ENCODE data around the gene CCT3.

GRCh38 chr1:156337052-156337887 is 822 bp downstream of the CCT3 start:
- no peak for TF ChIP-seq YY1 (IDR thresholded peaks at IDR 0.05; ENCODE audit: low read depth, low read length)
- no peak for TF ChIP-seq CBX3 (IDR thresholded peaks at IDR 0.05; ENCODE audit: borderline replicate concordance, low read depth)
- TF ChIP-seq IRF4 (IDR thresholded peaks at IDR 0.05; ENCODE audit: low read depth, low read length), result no peak
- TF ChIP-seq POLR2A (IDR thresholded peaks at IDR 0.05; ENCODE audit: low read depth, low read length), result no peak
- no peak for TF ChIP-seq RUNX3 (IDR thresholded peaks at IDR 0.05; ENCODE audit: low read length)
- TF ChIP-seq HDAC6 (IDR thresholded peaks at IDR 0.05; ENCODE audit: unreplicated experiment), result no peak
- TF ChIP-seq, protein P1, sequence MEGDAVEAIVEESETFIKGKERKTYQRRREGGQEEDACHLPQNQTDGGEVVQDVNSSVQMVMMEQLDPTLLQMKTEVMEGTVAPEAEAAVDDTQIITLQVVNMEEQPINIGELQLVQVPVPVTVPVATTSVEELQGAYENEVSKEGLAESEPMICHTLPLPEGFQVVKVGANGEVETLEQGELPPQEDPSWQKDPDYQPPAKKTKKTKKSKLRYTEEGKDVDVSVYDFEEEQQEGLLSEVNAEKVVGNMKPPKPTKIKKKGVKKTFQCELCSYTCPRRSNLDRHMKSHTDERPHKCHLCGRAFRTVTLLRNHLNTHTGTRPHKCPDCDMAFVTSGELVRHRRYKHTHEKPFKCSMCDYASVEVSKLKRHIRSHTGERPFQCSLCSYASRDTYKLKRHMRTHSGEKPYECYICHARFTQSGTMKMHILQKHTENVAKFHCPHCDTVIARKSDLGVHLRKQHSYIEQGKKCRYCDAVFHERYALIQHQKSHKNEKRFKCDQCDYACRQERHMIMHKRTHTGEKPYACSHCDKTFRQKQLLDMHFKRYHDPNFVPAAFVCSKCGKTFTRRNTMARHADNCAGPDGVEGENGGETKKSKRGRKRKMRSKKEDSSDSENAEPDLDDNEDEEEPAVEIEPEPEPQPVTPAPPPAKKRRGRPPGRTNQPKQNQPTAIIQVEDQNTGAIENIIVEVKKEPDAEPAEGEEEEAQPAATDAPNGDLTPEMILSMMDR (IDR thresholded peaks at IDR 0.05 in 2 of 3, conservative IDR thresholded peaks at IDR 0.05 in 1 of 3; ENCODE audit: control insufficient read depth in 2 of 3, extremely low read depth in 1 of 3, insufficient read depth in 1 of 3, low read depth in 3 of 3, low read length in 3 of 3), result no peak
- TF ChIP-seq, protein P2, sequence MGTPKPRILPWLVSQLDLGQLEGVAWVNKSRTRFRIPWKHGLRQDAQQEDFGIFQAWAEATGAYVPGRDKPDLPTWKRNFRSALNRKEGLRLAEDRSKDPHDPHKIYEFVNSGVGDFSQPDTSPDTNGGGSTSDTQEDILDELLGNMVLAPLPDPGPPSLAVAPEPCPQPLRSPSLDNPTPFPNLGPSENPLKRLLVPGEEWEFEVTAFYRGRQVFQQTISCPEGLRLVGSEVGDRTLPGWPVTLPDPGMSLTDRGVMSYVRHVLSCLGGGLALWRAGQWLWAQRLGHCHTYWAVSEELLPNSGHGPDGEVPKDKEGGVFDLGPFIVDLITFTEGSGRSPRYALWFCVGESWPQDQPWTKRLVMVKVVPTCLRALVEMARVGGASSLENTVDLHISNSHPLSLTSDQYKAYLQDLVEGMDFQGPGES (IDR thresholded peaks at IDR 0.05), result no peak

Data from GM12878 (cell line).